ENCODE results near the gene FOXD4.
"Not testable (repeated sequence)": the region's sequence is repeated elsewhere in the genome, so short reads cannot be mapped to it uniquely, and the experiment has no call there.

FOXD4 gene

DNA sequence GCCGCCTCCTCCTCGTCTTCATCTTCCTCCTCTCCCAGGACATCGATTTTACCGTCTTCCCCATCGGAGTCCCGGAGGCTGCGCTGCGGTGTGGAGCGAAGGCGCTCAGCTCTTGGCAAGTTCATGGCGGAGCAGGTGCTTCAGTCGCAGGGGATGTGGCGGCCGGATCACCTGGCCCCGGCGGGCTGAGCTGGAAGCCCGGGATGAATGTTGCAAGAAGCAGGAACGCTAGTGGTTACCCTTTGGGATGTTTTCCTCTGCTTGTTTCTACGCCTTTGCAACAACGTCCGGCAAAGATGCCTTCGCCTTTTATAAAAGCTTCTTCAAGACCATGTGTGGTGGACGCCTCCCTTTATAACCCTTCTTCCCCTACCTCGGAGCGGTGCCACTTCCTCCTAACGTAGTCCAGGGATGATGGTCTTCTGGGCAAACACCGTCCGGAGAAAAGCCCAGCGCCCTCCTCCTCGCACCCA, at the start of gene FOXD4:
Gene FOXD4, minus strand, starts transcription at position 423 of the 473 bp plus-strand sequence. Its CDS starts 298 bp downstream, at position 125.
- peaks cover 38% of the 10 kb centered on the region for H3K4me1 Mint-ChIP-seq
- not testable (repeated sequence) for DNase-seq, ATAC-seq, H3K9me3 Mint-ChIP-seq, H3K27ac Mint-ChIP-seq
- H3K27me3 Mint-ChIP-seq, result peaks cover 51% of the 10 kb centered on the region
- peak within 1 kb of the TSS; percentile 74 to 81 for H3K4me3 Mint-ChIP-seq

DNA sequence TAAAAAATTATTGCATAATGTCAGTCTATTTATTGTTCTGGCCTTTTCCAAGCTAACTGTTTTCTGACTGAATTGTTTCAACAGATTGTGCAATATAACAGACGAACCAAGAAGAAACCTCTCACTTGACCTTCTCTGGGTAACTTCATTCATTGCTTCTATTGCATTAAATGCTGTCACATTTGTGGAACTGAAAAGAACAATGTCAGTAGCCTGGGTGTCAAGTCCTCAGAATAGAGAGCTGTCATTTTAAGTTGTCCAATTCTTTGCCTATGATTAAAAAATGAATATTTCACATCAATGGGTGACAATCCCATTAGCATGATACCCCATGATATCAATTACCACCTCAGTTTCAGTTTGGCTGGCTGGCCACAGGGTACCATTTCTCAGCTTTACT, 41.7 kb upstream of the FOXD4 start:
- not testable (repeated sequence) for H3K27me3 Mint-ChIP-seq

DNA sequence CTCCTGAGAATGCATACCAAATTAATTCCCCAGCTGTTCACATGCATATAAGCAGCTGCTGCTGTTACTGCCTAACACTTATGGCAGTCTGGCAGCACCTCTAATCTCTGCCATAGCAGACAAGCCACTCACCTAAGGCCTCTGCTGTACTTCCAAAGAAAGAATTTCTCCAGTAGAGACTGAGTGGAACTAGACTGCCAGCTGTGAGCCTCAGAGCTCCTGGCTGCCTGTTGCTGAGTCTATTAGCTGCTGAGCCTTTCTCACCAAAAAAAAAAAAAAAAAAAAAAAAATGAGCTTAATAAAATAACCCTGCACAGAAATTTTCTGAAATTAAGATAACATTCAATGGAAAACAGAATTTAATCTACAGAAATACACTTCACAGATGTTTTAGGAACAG, 33.0 kb upstream of the FOXD4 start:
- H3K9me3 Mint-ChIP-seq, ATAC-seq, H3K27me3 Mint-ChIP-seq, H3K4me1 Mint-ChIP-seq, DNase-seq, H3K4me3 Mint-ChIP-seq, H3K27ac Mint-ChIP-seq: not testable (repeated sequence)

More for the DNA sequence above, 41.7 kb upstream of the FOXD4 start:
- not testable (repeated sequence) for H3K9me3 Mint-ChIP-seq, ATAC-seq, H3K4me3 Mint-ChIP-seq, H3K27ac Mint-ChIP-seq, DNase-seq, H3K4me1 Mint-ChIP-seq

DNA sequence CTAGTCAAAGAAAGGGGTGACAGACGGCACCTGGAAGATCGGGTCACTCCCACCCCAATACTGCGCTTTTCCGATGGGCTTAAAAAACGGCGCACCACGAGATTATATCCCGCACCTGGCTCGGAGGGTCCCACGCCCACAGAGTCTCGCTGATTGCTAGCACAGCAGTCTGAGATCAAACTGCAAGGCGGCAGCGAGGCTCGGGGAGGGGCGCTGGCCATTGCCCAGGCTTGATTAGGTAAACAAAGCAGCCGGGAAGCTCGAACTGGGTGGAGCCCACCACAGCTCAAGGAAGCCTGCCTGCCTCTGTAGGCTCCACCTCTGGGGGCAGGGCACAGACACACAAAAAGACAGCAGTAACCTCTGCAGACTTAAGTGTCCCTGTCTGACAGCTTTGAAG, 21.7 kb upstream of the FOXD4 start:
- not testable (repeated sequence) for H3K27ac Mint-ChIP-seq, H3K9me3 Mint-ChIP-seq, H3K4me3 Mint-ChIP-seq, H3K27me3 Mint-ChIP-seq, ATAC-seq, DNase-seq, H3K4me1 Mint-ChIP-seq

DNA sequence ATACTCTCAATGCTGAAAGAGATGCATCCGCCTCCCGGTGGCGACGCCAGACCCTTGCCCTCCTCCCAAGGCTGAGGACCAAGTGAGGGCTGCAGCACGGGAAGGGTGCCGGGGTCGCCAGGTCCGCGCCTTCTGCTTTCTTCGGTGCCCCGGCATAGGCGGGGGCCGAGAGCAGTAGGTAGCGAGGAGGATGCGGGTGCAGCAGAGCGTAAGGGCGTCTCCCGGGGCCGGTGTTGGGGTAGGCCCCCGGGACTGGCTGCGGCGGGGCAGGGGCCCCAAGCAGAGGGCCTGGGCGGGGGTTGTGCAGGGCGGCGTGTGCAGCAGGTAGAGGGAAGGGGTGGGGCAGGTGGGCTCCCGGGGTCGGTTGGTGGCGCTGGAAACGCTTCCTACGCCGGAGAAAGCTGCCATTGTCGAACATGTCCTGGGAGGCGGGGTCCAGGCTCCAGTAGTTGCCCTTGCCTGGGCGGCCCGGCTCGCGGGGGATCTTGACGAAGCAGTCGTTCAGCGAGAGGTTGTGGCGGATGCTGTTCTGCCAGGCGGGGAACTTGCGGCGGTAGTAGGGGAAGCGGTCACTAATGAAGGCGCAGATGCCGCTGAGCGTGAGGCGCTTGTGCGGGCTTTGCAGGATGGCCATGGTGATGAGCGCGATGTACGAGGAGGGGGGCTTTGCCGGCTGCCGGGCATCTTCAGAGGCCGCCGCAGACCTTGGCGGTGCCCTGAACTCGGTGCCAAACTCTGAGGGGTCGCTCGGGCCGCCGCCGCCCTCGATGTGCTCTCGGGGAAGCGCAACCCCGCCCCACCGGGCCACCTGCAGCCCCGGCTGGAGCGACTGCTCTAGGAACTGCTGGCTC, 848 bp downstream of the FOXD4 start:
- not testable (repeated sequence) for H3K9me3 Mint-ChIP-seq, ATAC-seq, H3K27ac Mint-ChIP-seq
- Mint-ChIP-seq H3K4me3 (peak overlapping the region; percentile 74 to 81), H3K4me1 (peaks cover 38% of the 10 kb centered on the region), H3K27me3 (peaks cover 51% of the 10 kb centered on the region)
- peak; percentile 39 to 47 for DNase-seq

DNA sequence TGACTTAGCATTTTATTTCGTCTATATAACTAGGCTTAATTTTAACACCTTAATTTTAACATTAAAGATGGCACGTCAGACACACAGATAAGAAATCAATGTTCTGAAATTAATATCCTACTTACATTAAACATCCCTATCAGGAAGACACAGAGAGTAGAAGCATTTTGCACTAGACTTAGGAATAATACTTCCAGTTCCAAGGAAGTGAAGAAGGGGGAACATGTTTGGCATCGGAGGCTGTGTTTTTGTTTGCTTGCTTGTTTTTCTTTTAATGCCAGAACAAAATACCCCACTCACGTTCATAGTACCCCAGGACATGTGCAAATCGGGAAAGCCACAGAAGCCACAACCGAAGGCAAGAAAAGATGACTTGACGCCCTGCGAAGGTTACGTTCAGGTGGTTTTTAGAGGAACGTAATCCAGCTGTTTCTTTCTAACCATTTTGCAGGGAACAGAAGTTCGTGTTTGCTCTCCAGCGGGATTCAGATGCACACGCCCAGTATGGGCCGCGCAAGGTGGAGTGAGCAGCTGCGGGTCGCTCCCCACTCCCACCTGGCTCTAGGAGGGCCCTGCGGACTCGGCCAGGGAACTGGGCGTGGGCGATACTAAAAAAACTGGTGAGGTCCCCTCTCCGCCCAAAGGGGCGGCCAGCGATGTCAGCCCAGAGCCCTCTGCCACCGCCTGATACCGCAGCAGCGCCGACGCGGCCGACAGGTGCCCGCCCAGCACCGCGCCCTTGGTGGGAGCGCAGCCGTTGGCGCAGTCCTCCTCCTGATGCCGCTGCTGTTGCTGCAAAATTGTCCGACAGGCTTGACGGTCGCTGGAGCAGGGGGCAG, 1.8 kb downstream of the FOXD4 start:
- not testable (repeated sequence) for H3K27ac Mint-ChIP-seq, ATAC-seq, H3K9me3 Mint-ChIP-seq
- DNase-seq, result peak in 1 of 2 donors; percentile 26
- Mint-ChIP-seq H3K4me3 (peak overlapping the region; percentile 54 to 81), H3K27me3 (peaks cover 51% of the 10 kb centered on the region), H3K4me1 (peaks cover 38% of the 10 kb centered on the region)

DNA sequence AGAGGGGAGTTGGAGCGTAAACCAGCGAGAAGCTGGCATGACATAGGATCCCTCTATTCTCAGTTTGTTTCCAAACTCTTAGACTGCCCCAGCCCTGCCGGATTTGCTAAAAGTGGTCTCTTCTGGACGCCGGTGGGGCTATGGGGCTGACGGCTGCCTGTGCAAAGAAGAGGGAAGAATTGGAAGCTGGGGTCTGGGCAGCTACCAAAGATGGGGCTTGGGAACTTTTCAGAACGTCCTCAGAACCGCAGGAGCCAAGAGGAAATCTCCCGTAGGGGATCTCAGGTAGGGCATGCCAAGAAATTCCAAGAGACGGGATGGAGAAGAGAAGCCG, 3.1 kb downstream of the FOXD4 start:
- not testable (repeated sequence) for H3K27ac Mint-ChIP-seq, DNase-seq, ATAC-seq, H3K9me3 Mint-ChIP-seq
- Mint-ChIP-seq H3K27me3 (peaks cover 51% of the 10 kb centered on the region), H3K4me3 (peak overlapping the region; percentile 84 to 90), H3K4me1 (peaks cover 38% of the 10 kb centered on the region)

DNA sequence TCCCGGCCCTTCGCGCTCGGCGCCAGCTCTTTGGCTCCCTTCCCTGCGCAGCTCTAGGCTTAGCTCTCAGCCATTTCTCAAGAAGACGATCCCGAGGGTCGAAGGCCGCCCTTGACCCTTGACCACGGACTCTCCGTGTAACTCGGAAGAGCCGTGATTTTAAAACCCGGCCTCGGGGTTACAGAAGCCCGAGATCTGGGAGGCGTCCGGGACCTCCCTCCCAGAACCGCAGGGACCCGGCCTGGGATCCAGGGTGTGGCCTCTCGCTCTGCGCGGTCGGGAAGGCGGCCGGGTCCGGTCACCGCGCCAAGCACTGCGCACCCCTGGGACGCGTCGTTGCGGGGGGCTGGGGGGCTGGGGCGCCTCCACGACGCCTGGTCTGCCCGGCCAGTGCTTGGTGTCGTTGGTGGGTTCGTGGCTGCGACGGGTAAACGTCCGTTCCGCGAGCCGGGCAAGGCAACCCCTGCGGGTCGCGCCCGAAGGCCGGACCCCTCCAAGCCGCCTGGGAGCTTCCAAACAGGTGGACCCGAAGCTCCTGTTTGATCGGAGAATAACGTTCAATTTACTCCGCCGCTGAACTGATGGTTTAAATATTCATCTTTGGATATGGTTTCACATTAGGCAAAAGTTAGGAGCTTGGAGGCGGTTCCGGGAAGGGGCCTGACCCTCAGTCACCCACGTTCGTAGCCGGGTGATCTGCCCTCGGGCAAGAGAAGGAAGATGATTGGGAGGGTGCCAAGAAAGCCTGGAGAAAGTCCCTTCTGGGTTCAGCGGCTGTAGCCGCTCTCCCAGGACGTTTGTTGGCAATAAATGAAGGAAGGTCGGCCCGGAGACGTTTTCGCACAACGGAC, 3.7 kb downstream of the FOXD4 start:
- H3K4me3 Mint-ChIP-seq, result peak overlapping the region; percentile 84 to 90
- ATAC-seq, result peak; percentile 31
- H3K9me3 Mint-ChIP-seq, DNase-seq, H3K27ac Mint-ChIP-seq: not testable (repeated sequence)
- peaks cover 55% of the 10 kb centered on the region for H3K27me3 Mint-ChIP-seq
- peaks cover 38% of the 10 kb centered on the region for H3K4me1 Mint-ChIP-seq

DNA sequence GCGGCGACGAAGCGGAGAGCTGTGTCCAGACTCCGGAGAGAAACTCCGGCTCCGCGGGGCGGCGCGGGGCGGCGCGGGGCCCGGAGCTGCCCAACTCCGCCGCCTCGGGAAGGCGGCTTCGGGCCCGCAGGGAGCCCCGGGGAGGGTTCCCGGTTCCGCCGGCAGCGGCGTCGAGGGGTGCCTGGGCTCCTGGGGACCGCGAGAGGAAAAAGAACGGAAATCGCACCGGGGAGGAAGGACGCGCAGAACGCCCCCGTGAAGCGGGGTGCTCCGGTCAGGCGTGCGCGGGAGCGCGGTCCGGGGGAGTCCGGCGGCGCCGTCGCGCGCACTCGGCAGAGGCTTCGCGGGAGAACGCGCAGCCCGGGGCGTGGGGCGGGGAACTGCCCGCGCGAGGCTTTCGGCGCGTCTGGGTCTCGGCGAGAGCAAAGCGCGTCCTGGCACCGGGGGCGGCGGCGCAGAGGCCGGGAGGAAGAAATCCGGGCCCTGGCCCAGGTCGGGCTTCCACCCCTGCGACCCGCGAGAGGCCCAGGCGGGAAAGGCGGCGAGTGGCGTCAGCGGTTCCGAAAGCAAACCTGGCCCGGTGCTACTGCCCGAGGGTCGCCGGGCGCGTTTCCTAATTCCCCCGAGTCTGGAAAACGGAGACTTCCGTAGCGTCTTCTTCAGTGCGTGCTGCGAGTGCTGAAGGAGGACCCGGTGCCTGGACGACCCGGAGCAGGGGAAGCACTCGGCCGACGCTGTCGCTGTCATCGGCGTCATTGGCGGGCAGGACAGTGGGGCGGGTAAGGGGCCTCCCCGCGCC, 4.5 kb downstream of the FOXD4 start:
- H3K27ac Mint-ChIP-seq, H3K9me3 Mint-ChIP-seq: not testable (repeated sequence)
- peak; percentile 91 for ATAC-seq
- Mint-ChIP-seq H3K4me1 (peaks cover 44% of the 10 kb centered on the region), H3K27me3 (peaks cover 59% of the 10 kb centered on the region), H3K4me3 (peak overlapping the region; percentile 81 to 90)
- peak; percentile 48 to 51 for DNase-seq

DNA sequence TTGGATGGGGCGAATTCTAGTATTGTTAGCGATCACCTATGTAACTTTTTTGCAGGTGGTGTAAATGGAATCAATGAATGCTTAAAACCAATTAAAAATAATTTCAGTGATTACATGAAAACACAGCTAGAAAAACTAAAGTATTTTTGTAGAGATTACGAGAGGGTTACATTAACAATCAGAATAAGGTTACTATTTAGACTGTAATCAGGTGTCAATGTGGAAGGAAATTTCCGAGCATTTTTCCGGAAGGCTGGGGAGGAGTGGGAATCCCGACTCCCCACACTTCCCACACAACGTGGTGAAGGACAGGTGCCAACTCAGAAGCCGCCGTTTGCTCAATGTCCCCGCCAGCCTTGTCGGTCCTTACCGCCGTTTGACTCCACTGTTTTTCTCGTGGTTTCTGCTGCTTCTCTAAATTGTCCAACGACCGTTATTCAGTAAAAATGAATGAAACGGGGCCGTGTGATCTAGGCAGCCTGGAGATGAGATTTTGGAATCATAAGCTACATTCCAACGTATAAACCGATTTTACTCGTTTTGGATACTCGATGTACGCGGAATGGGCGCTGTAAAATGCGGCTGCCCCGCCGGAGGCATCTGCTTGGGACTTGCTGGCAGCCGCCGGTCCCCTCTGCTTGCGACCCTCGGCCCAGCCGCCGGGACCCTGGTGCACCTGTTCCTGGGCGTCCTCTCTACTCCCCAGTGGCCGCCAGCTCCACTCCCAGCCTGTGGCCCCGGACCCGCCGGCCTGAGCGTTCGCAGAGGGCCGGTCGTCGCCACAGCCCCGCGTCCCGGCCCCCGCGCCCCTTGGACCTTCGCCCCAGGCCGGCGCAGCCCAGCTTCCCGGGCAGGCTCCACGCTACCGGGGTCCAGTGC, 5.4 kb downstream of the FOXD4 start:
- H3K4me3 Mint-ChIP-seq, result peak overlapping the region in 1 of 2 donors; percentile 90
- not testable (repeated sequence) for DNase-seq, H3K27ac Mint-ChIP-seq, H3K9me3 Mint-ChIP-seq, ATAC-seq
- peaks cover 40% of the 10 kb centered on the region for H3K4me1 Mint-ChIP-seq
- H3K27me3 Mint-ChIP-seq, result peaks cover 56% of the 10 kb centered on the region

DNA sequence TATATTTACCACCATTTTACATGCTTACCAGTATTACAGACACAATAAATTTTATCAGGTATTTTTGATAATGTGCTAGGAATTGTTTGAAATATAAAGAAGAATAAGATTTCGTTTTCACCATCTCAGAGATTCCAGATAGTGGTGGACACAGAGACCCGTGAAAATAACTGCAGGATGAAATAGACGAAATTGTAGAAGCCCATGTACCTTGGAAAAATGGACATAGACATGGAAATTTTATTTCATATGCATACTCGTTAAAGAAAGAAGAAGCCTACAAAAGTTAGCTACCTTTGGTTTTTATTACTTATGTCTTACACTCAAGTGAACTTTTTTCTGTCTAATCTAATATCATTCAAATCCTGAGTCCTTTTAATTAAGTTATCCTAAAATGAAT, 7.5 kb downstream of the FOXD4 start:
- not testable (repeated sequence) for H3K4me3 Mint-ChIP-seq, ATAC-seq, DNase-seq, H3K27ac Mint-ChIP-seq, H3K9me3 Mint-ChIP-seq
- H3K4me1 Mint-ChIP-seq, result peaks cover 23% of the 10 kb centered on the region
- H3K27me3 Mint-ChIP-seq, result peaks cover 53% of the 10 kb centered on the region

DNA sequence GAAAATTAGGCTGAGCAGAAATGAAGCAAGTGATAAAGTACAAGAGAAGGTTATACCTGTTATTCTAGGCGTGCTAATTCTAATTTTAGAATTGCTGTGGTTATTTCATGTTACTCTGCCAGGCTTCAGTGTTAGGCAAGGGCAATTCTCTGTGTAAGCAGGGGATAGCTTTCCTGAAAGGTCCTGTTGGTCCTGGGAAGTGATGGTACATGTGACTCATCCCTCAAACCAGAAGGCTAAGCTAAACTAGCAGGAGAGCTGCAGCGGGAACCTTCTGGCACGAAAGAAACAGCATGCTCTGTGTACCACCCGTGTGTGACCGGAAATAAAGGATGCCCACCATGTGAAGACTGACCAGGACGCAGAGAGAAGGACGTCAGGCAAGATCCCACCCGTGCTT, 8.7 kb downstream of the FOXD4 start:
- ATAC-seq, H3K27ac Mint-ChIP-seq, H3K4me3 Mint-ChIP-seq, H3K9me3 Mint-ChIP-seq, DNase-seq: not testable (repeated sequence)
- H3K27me3 Mint-ChIP-seq, result peaks cover 44% of the 10 kb centered on the region
- H3K4me1 Mint-ChIP-seq, result peaks cover 14% of the 10 kb centered on the region

DNA sequence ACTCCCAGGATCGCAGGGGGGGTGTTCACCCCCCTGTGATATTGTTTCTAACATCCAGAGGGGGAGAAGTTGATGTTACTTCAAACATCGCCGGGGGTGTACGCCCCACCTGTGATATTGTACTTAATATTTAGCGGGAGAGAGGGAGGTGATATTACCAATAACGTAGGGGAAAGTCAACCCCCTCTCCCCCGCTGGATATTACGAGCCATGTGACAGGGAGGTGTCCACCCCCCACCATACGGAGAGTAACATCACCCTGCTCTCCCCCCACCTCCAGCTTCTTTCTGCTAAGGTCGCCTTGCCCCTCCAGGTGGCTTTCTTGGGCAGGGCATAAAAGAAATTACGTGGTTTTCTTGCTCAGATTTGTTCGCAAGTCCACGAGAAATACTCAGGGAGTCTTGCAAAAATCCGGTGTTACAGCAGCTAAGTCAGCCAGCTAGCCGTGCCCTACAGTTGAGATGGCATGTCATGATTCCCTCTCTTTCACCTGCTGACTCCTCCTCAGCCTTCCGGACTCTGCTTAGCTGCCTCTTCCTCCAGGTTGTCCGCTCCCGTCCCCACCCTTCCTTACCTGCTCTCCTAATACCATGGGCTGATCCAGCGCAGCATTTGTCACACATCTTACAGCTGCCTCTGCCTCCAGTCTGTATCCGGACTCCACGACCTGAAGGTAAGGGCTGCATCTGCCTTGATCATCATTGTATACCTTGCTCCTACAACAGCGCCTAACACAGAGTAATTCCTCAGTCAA, 9.3 kb downstream of the FOXD4 start:
- peaks cover 37% of the 10 kb centered on the region for H3K27me3 Mint-ChIP-seq
- not testable (repeated sequence) for H3K27ac Mint-ChIP-seq, DNase-seq, H3K4me3 Mint-ChIP-seq, H3K4me1 Mint-ChIP-seq, H3K9me3 Mint-ChIP-seq
- peak; percentile 24 for ATAC-seq

All from stimulated activated naive CD8-positive, alpha-beta T cell treated with anti-CD3 and anti-CD28 coated beads, Interleukin-15, amount 100 ng/mL, for 72 hours (primary cell).